A549 (cell line): ENCODE data around the gene CEP164. TPM values are rescaled to one million over a fixed set of nuclear protein-coding genes. Genes with fewer than 3 reads are reported as not detected.

Experiments used
- ATAC-seq, 2 experiments: fragments of 200-7000 bp in 1 of 2; fragments of >200 bp in 1 of 2; cut with Nextera tagmentation in 1 of 2; cut with Tn5 transposase in 1 of 2; 3 replicates each; pipeline versions ENCODE4 v1.8.0 to v1.9.1; 2018 to 2020; ENCODE audit warnings: mild to moderate bottlenecking in 1 of 2, moderate library complexity in 1 of 2
- CTCF ChIA-PET: fragments of 300-600 bp; sonication (Branson Sonifier 250); formaldehyde crosslinking; extraction: SDS; loops from one replicate; lab custom pipeline; 2021; ENCODE audit warnings: antibody characterized with exemption, inconsistent platforms; lab: Yijun Ruan, JAX
- POLR2A ChIA-PET: fragments of 350-600 bp; formaldehyde crosslinking; extraction: SDS; loops from one replicate; lab custom pipeline; 2021; ENCODE audit warnings: antibody characterized with exemption, inconsistent platforms; lab: Yijun Ruan, JAX
- DNase-seq, 2 experiments: peaks; one replicate each; pipeline versions ENCODE4 v3.0.0 to v3.0.0-alpha.2; 2011 to 2016; ENCODE audit warnings: low read depth in 1 of 2, low spot score in 1 of 2
- FAIRE-seq: peaks from 2 replicates; lab custom pipeline; 2011; peaks lifted over from hg19 to GRCh38; lab: Jason Lieb, UNC
- H3K27ac ChIP-seq, 2 experiments: fragments of >200 bp; sonication (Bioruptor Twin); formaldehyde crosslinking; 3 replicates each; pipeline ENCODE4 v1.5.1; 2016 to 2017
- H3K4me1 ChIP-seq: fragments of >200 bp; sonication (Bioruptor Twin); formaldehyde crosslinking; 3 replicates; pipeline ENCODE4 v1.6.1; 2016
- H3K4me2 ChIP-seq: fragments of >200 bp; sonication (Bioruptor Twin); formaldehyde crosslinking; 3 replicates; pipeline ENCODE4 v1.6.1; 2016
- H3K4me3 ChIP-seq: fragments of >200 bp; sonication (Bioruptor Twin); formaldehyde crosslinking; 3 replicates; pipeline ENCODE4 v1.5.1; 2016
- H3K9me3 ChIP-seq: fragments of >200 bp; sonication (Bioruptor Twin); formaldehyde crosslinking; 3 replicates; pipeline ENCODE4 v1.6.1; 2016
- ATOH8 ChIP-seq: fragments of 250-450 bp; sonication (Bioruptor Pico); IDR thresholded peaks from 2 replicates; pipeline ENCODE4 v1.5.0; 2020; ENCODE audit warnings: low read depth, mild to moderate bottlenecking, moderate library complexity
- BCL3 ChIP-seq: fragments of >200 bp; sonication (Bioruptor Twin); formaldehyde crosslinking; IDR thresholded peaks from 3 replicates; pipeline ENCODE4 v1.6.1; 2016
- CBX2 ChIP-seq: fragments of 200-600 bp; sonication (generic); IDR thresholded peaks from 2 replicates; pipeline ENCODE4 v1.6.1; 2016; ENCODE audit warnings: low read depth, mild to moderate bottlenecking, borderline replicate concordance
- CHD2 ChIP-seq: fragments of 150-350 bp; IDR thresholded peaks from 2 replicates; pipeline ENCODE4 v1.6.1; 2014; ENCODE audit warnings: low read length; ENCODE audit not compliant: partially characterized antibody
- CHD4 ChIP-seq: fragments of 200-600 bp; sonication (generic); IDR thresholded peaks from 2 replicates; pipeline ENCODE4 v1.6.1; 2016; ENCODE audit warnings: antibody characterized with exemption, mild to moderate bottlenecking, borderline replicate concordance
- EHMT2 ChIP-seq: fragments of 200-600 bp; sonication (generic); IDR thresholded peaks from 2 replicates; pipeline ENCODE4 v1.6.1; 2016; ENCODE audit warnings: antibody characterized with exemption, low read depth, mild to moderate bottlenecking, moderate library complexity
- EP300 ChIP-seq, 2 experiments: fragments of >200 bp; sonication (Bioruptor Twin); formaldehyde crosslinking; IDR thresholded peaks; 2 replicates in 1 of 2; 3 replicates in 1 of 2; pipeline ENCODE4 v1.6.1; 2016 to 2017
- ESRRA ChIP-seq: fragments of 150-350 bp; IDR thresholded peaks from 2 replicates; pipeline ENCODE4 v1.6.1; 2014; ENCODE audit warnings: mild to moderate bottlenecking, low read length, borderline replicate concordance
- FOSL2 ChIP-seq, 2 experiments: fragments of 450-650 bp in 1 of 2; fragments of >200 bp in 1 of 2; sonication (Bioruptor Twin) in 1 of 2; formaldehyde crosslinking; IDR thresholded peaks; 2 replicates each; pipeline versions ENCODE4 v1.5.0 to v1.6.1; 2016 to 2020; ENCODE audit warnings: mild to moderate bottlenecking in 1 of 2, moderate library complexity in 1 of 2
- GATA3 ChIP-seq: IDR thresholded peaks from 2 replicates; pipeline ENCODE4 v1.6.1; 2012; ENCODE audit warnings: borderline replicate concordance
- HDAC2 ChIP-seq: fragments of 200-600 bp; sonication (generic); IDR thresholded peaks from 2 replicates; pipeline ENCODE4 v1.6.1; 2016
- HES2 ChIP-seq: fragments of >200 bp; sonication (Bioruptor Twin); formaldehyde crosslinking; IDR thresholded peaks from 2 replicates; pipeline ENCODE4 v1.6.1; 2016
- HEYL ChIP-seq: fragments of 250-450 bp; sonication (Bioruptor Pico); IDR thresholded peaks from 2 replicates; pipeline ENCODE4 v1.8.0; 2021; ENCODE audit warnings: mild to moderate bottlenecking, moderate library complexity
- HOXB13 ChIP-seq: fragments of 250-450 bp; sonication (Bioruptor Pico); IDR thresholded peaks from 2 replicates; pipeline ENCODE4 v1.5.0; 2020; ENCODE audit warnings: low read depth, mild to moderate bottlenecking, moderate library complexity
- JUN ChIP-seq, 2 experiments: fragments of >200 bp; sonication (Bioruptor Twin); formaldehyde crosslinking; IDR thresholded peaks; 2 replicates in 1 of 2; 3 replicates in 1 of 2; pipeline ENCODE4 v1.6.1; 2016 to 2017
- KDM1A ChIP-seq: fragments of 200-600 bp; sonication (generic); IDR thresholded peaks from 2 replicates; pipeline ENCODE4 v1.6.1; 2016; ENCODE audit warnings: low read depth, mild to moderate bottlenecking
- MAX ChIP-seq: IDR thresholded peaks from 2 replicates; pipeline ENCODE4 v1.6.1; 2012
- NPAS2 ChIP-seq: fragments of 250-450 bp; sonication (Bioruptor Pico); IDR thresholded peaks from 2 replicates; pipeline ENCODE4 v1.8.0; 2022; ENCODE audit warnings: mild to moderate bottlenecking, moderate library complexity, borderline replicate concordance
- POLR2A ChIP-seq: IDR thresholded peaks from 2 replicates; pipeline ENCODE4 v1.6.1; 2012; ENCODE audit warnings: mild to moderate bottlenecking, low read length
- RAD21 ChIP-seq, 2 experiments: fragments of >200 bp in 1 of 2; sonication (Bioruptor Twin) in 1 of 2; formaldehyde crosslinking in 1 of 2; IDR thresholded peaks in 1 of 2; conservative IDR thresholded peaks in 1 of 2; 2 replicates in 1 of 2; 3 replicates in 1 of 2; pipeline ENCODE4 v1.6.1; 2012 to 2018; ENCODE audit warnings: inconsistent platforms in 1 of 2
- RNF2 ChIP-seq: fragments of 200-600 bp; sonication (generic); IDR thresholded peaks from 2 replicates; pipeline ENCODE4 v1.6.1; 2016; ENCODE audit warnings: low read depth, mild to moderate bottlenecking, antibody characterized with exemption, moderate library complexity, borderline replicate concordance
- USF2 ChIP-seq: fragments of 450-650 bp; IDR thresholded peaks from 2 replicates; pipeline ENCODE4 v1.6.1; 2014; ENCODE audit warnings: antibody characterized with exemption
- ZNF302 ChIP-seq: fragments of 250-450 bp; sonication (Bioruptor Pico); IDR thresholded peaks from 2 replicates; pipeline ENCODE4 v1.9.0; 2021; ENCODE audit warnings: inconsistent platforms, mild to moderate bottlenecking, moderate library complexity
- ZSCAN20 ChIP-seq: fragments of 250-450 bp; sonication (Bioruptor Pico); IDR thresholded peaks from 2 replicates; pipeline ENCODE4 v1.8.0; 2022; ENCODE audit warnings: mild to moderate bottlenecking, moderate library complexity
- WGBS: methylation state at CpG from one replicate; pipeline ENCODE4 v1.1.6; 2017; ENCODE audit errors: missing lambda C conversion rate; 5-methylcytosine and 5-hydroxymethylcytosine counted together
- polyA plus RNA-seq, 4 experiments: library from polyadenylated mRNA; depleted of rRNA in 3 of 4; stranded (reverse); fragments of >200 nt; fragmentation: RNase III in 1 of 4; extraction: RNeasy Plus Mini Kit Qiagen cat#74134 plus additional on column Dnase treatment in 1 of 4; gene quantifications; 2 replicates in 3 of 4; 3 replicates in 1 of 4; pipeline ENCODE4 v1.2.3, GENCODE V29; 2011 to 2017

The CEP164 gene
- polyA plus RNA-seq, 2 of the 4 experiments (the other 2 are of a cell fraction), result 17.4 to 19.6 TPM

- peak; percentile 34 to 61; a peak in 3 of 6 replicates for ATAC-seq
Measured at GRCh38 chr11:117281159-117281558, 46.5 kb upstream of the CEP164 start.

GRCh38 chr11:117281869-117282268 lies 45.8 kb upstream of the CEP164 start:
- ChIA-PET CTCF (no interaction called here), POLR2A (no interaction called here)
- 98% methylated on average over 4 of the region's 7 CpGs for WGBS
- Histone ChIP-seq H3K27ac (peak overlapping the region in 1 of 2 experiments; percentile 26; a peak in 1 of 6 replicates), H3K4me1 (0 out of 3 replicates have a peak, but pooled peaks cover 7% of the 10 kb centered on the region), H3K9me3 (no peaks in the 10 kb centered on the region), H3K4me3 (no peak overlapping the region), H3K4me2 (no peak overlapping the region)
- DNase-seq (no peak), ATAC-seq (no peak), FAIRE-seq (no peak)
- TF ChIP-seq ESRRA (no peak), GATA3 (no peak), KDM1A (no peak), HEYL (CRISPR knock-in tag) (no peak), HES2 (no peak), CHD2 (no peak), NPAS2 (CRISPR knock-in tag) (no peak), RAD21 (conservative IDR thresholded peaks at IDR 0.05 in 1 of 2, IDR thresholded peaks at IDR 0.05 in 1 of 2) (no peak), ZNF302 (no peak), ZSCAN20 (CRISPR knock-in tag) (no peak)

More at GRCh38 chr11:117281159-117281558, 46.5 kb upstream of the CEP164 start:
- ChIA-PET POLR2A (no interaction called here), CTCF (no interaction called here)
- TF ChIP-seq HOXB13 (CRISPR knock-in tag) (no peak), MAX (no peak), ATOH8 (no peak), FOSL2 (IDR thresholded peaks at IDR 0.05) (peak; percentile 7; the same call in 1 of the 2 replicates), FOSL2 (CRISPR knock-in tag; IDR thresholded peaks at IDR 0.05) (peak; percentile 60), HDAC2 (no peak), BCL3 (no peak), EHMT2 (no peak), POLR2A (no peak)
- peak overlapping the region in 1 of 2 experiments; percentile 62; a peak in 3 of 6 replicates for H3K27ac ChIP-seq
- 0 out of 3 replicates have a peak, but pooled peaks cover 7% of the 10 kb centered on the region for H3K4me1 ChIP-seq
- no peaks in the 10 kb centered on the region for H3K9me3 ChIP-seq
- no peak overlapping the region for H3K4me2 ChIP-seq
- DNase-seq (peak in 1 of 2 experiments; percentile 11), FAIRE-seq (no peak)
- no peak overlapping the region for H3K4me3 ChIP-seq
- 52% methylated on average over 6 of the region's 6 CpGs for WGBS

- DNase-seq, result no peak
- Histone ChIP-seq H3K9me3 (no peaks in the 10 kb centered on the region), H3K4me3 (no peak overlapping the region), H3K4me1 (0 out of 3 replicates have a peak, but pooled peaks cover 7% of the 10 kb centered on the region)
- POLR2A ChIA-PET, result no interaction called here
- CTCF ChIA-PET, result interaction anchor here (0.6 kb wide), 1 partner anchor 21 kb away, joined by 3 read pairs; no protein-coding TSS in a partner anchor
- no peak for FAIRE-seq
- 87% methylated on average over 3 of the region's 3 CpGs for WGBS
- ATAC-seq, result no peak
- no peak for TF ChIP-seq GATA3
- TF ChIP-seq HOXB13 (CRISPR knock-in tag), result no peak
- no peak for TF ChIP-seq HDAC2
- TF ChIP-seq USF2, result no peak
- no peak for TF ChIP-seq CBX2
- TF ChIP-seq JUN (IDR thresholded peaks at IDR 0.05), result no peak
- no peak for TF ChIP-seq CHD4
- TF ChIP-seq EP300 (IDR thresholded peaks at IDR 0.05), result no peak
- TF ChIP-seq RNF2, result no peak
- TF ChIP-seq, all 56 proteins: peak for 0
- Histone ChIP-seq H3K27ac (no peak overlapping the region), H3K4me2 (no peak overlapping the region)
Measured at GRCh38 chr11:117282956-117283355, 44.7 kb upstream of the CEP164 start.
